Suprapubic skin (tissue), 3 donors: ENCODE data around the gene SEC14L1.

Experiments
- POLR2A ChIP-seq, 2 donors: fragments of 450-650 bp; IDR thresholded peaks; one replicate each; pipeline ENCODE4 v1.6.1; 2017; ENCODE audit warnings: antibody characterized with exemption in 2 of 2, mild to moderate bottlenecking in 2 of 2, moderate library complexity in 2 of 2
- TF ChIP-seq, protein P1 (sequence below), 2 donors: fragments of 200-600 bp in 1 of 2; fragments of 450-650 bp in 1 of 2; sonication (generic) in 1 of 2; IDR thresholded peaks; one replicate each; pipeline ENCODE4 v1.5.1; 2016 to 2019; ENCODE audit warnings: antibody characterized with exemption in 2 of 2, mild to moderate bottlenecking in 1 of 2, moderate library complexity in 1 of 2

GRCh38 chr17:77209330-77209748, 68.6 kb downstream of the SEC14L1 start:
- TF ChIP-seq, protein P1, sequence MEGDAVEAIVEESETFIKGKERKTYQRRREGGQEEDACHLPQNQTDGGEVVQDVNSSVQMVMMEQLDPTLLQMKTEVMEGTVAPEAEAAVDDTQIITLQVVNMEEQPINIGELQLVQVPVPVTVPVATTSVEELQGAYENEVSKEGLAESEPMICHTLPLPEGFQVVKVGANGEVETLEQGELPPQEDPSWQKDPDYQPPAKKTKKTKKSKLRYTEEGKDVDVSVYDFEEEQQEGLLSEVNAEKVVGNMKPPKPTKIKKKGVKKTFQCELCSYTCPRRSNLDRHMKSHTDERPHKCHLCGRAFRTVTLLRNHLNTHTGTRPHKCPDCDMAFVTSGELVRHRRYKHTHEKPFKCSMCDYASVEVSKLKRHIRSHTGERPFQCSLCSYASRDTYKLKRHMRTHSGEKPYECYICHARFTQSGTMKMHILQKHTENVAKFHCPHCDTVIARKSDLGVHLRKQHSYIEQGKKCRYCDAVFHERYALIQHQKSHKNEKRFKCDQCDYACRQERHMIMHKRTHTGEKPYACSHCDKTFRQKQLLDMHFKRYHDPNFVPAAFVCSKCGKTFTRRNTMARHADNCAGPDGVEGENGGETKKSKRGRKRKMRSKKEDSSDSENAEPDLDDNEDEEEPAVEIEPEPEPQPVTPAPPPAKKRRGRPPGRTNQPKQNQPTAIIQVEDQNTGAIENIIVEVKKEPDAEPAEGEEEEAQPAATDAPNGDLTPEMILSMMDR (IDR thresholded peaks at IDR 0.05): no peak
- no peak for TF ChIP-seq POLR2A (IDR thresholded peaks at IDR 0.05)
